Loucy (cell line): Measurements from ENCODE around the gene PDE11A.

Experiments
- CTCF ChIP-seq: fragments of 200-600 bp; sonication (generic); conservative IDR thresholded peaks from 2 replicates; pipeline ENCODE4 v1.5.1; 2014; ENCODE audit warnings: mild to moderate bottlenecking, antibody characterized with exemption, low read length
- EZH2phosphoT487 ChIP-seq: fragments of 200-600 bp; IDR thresholded peaks from 2 replicates; pipeline ENCODE4 v1.6.1; 2018; ENCODE audit warnings: antibody characterized with exemption, mild to moderate bottlenecking, moderate library complexity, borderline replicate concordance

GRCh38 chr2:177600917-177601316 is 471.7 kb downstream of the PDE11A start:
- TF ChIP-seq CTCF = no peak
- no peak for TF ChIP-seq EZH2phosphoT487
